GM19238 (cell line): ENCODE results near the gene RARB.

Experiments
- DNase-seq: peaks from one replicate; pipeline ENCODE4 v3.0.0; 2011; ENCODE audit warnings: low spot score; ENCODE audit not compliant: insufficient read length

Gene RARB

DNA sequence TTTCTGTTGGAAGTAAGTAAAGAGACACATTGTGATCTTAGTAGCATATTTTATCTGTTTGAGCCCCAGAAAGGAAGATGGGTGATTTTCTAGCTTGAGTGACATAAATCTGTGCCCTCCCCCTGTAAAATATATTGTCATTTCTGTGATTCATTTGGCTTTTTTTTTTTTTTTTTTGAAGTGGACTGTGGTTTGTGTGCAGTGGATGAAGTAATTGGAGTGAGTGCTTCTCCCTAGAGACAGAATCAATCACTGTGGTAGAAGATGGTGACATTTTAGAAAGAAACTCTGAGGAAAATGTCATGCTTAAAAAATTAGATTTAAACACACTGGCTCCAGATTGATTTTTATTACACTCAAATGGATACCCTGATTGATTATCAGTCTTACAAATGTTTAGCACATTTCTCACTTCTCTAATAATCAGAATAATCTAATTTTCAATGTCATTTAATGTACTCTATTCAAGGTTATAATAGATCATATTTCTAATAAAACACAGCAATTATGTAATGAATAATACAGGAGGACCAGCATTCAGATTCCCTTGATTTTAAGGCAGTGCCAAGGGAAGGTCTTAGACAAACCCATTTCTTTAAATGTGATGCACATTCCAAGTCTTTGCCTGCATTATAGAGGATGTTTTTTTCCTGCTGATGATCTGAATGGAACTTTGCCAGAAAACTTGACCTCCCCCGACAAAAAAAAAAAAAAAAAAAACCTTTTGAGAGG, 120.0 kb downstream of the RARB start:
- DNase-seq: no peak

DNA sequence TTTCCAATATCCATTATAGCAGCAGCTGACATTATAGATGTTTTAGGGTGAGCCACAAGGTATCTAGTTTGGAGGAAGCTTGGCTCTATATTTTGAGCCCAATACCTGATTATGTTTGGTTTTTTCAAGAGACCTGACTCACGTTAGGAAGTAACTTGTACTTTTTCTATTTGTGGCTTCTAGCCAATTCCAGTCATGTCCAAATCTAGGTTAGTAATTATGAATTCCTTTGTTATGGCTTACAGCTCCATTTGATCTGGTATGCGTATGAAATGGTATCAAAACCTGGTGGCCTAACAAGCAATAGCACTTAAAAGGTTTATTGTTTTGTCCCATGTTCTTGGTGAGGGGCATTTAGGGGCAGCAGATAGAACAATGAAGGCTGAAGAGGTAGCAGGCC, 120.8 kb downstream of the RARB start:
- DNase-seq: no peak

DNA sequence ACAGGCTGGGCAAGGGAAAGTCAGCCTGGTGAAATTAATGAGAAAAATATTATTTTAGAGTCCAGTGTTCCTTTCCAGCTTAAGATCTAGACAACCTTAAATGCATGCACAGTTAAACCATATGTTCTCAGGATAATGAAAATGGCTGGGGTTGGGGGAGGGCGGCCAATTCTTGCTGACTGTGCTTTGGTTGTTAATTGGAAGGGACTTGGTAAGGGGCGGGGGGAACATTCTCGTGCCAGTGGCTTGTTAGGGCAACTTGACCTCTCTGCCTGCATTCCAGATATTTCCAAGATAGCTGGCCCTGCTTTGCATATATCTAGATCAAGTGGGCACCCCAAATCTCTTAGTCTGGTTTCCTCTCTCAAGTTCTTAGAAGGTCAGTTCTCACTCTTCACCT, 124.2 kb downstream of the RARB start:
- no peak for DNase-seq

DNA sequence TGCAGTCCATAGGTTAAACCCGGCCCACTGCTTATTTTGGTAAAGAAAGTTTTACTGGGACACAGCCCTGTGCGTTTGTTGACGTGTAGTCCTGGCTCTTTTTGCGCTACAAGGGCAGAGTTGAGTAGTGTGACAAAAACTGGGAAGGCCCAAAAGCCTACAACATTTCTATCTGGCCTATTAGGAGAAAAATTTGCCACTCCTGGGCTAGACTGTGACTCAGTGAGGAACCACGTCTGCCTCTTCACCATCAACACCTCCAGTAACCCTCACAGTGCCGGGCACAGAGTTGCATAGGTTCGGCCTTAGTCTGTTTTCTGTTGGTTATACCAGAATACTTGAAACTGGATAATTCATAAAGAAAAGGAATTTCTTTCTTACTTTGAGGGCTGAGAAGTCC, 126.3 kb downstream of the RARB start:
- DNase-seq: no peak

DNA sequence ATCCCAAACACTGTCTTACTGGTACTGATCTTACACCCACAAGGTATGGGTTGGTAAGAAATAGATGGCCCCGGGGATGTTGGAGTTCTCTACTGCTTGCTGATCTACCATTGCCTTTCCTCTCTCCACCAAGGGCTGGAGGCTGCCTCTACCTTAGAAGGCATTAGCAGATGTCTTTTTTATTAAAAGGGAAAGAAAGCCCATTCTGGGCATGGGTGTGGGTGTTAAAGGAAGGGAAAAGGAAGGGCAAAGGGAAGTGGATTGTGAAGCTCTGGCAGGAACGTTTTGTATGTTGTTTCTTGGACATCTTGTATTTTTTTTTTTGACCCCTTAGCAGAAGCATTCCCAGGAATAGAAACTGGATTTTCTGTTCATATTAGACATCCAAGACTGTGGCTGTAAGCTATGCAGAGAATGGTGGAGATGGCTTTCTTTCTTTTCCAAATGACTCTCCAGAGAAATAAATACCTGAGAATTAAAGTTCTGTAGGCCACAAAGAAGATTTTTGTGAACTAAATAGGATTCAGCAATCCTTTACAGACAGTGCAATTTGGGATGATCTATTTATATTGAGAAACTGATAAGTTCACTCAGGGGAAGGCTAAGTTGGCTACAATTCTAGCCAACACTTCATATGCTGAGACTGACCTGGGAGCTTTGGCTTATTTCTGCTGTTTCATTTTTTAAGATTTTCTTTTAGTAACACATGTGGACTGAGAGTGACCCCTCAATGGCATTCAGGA, 127.8 kb downstream of the RARB start:
- no peak for DNase-seq

DNA sequence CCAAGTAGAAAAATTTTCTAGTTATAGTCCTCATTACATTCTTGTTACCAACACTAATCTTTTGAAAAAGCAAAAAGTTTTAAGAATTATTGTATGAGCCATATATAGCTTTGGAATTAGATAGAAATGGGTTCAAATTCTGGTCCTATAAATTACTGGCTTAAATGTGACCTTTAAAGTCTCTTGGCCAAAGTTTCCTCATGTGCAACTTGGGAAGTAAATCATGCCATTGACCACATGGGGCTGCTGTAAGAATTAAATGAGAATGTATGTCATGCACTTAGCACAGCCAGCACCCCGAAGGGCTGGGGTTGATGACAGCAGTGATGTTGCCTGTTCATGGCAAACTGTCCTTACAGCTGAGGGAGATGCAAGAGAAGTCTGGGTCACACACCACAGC, 128.4 kb downstream of the RARB start:
- DNase-seq: no peak

DNA sequence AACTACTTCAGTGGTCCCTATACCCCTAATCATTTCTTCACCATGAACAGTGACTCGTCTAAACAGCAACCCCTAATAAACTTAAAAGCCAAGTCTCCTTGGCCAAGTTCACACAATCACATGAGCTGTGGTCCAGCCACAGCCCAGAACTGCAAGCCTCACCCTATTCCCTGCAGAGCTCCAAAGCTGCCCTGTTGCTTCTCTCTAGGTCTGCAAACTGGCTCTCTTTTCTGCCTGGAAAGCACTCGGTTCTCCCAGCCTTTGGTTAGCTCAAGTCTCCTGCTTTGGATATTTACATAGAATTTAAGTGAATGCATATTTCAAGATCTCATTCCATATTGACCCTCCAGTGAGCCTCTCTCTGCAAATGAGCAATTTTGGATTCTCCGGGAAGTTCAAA, 129.6 kb downstream of the RARB start:
- no peak for DNase-seq

DNA sequence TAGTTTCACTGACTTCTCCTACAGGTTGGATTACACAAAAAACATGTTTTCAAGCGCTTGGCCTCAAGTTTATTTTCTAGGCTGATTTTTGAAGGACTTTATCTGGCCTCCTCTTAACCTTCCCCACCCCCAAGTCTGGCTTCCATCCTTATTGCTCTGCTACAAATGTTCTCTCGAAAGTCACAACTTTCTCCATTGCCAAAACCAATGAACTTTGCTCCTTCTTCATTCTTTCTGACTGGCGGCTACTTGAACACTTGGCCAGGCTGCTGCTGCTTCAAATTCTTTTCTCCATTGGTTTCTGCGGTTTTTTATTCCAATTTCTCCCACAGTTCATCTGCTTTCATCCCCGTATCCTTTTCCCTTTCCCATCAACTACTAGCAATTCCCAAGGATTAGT, 130.1 kb downstream of the RARB start:
- DNase-seq: no peak

DNA sequence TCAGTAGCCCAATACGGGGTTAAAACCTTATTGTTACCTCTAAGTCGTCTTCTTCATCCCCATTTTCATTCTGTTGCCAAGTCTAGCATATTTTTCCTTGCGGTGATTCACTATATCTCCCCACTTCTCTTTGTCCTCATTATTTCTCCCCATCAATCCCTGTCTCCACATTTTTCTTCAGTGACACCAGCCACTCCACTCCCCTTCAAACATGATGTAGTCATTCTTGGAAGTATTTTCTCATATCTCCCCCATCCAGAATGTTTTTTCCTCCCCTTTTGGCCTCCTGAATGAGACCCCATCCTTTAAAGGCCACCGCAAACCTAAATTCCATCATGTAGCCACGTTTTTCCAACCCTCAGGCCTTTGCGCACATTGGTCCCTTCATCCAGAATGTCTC, 130.7 kb downstream of the RARB start:
- no peak for DNase-seq

DNA sequence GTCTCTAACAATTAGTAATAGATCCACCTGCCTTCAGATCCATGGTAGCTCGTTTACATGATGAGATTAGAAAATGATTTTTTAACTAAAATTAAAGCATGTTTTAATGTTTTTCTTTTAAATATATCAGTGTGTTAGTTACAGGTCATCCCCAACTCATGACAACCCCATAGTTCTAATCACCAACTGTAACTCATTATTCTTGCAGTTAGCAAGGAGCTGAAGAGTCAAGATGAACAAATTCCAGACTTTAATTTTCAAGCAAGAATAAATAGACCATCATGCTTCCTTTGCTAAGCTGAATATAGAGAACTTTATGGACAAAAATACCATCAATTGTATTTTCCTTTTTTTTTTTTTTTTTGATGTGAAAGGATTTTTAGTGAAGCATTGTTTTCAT, 135.5 kb downstream of the RARB start:
- DNase-seq: no peak

DNA sequence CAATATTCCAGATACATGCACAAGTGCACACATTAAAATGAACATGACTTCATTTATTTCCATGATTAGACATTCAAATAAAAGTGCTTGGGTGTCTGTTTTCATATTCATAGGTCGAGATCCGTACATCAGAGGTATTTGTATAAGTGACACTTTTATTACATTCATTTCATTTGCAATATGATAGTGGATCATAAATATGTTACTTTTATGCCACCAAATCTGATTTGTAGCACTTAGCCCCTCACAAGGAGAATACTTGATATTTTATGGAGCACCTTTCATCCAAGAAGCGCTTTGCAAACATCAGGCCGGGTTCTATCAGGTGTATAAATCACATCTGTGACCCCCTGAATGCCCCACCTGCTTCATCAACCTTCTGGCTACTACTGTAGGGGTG, 136.0 kb downstream of the RARB start:
- DNase-seq: no peak

DNA sequence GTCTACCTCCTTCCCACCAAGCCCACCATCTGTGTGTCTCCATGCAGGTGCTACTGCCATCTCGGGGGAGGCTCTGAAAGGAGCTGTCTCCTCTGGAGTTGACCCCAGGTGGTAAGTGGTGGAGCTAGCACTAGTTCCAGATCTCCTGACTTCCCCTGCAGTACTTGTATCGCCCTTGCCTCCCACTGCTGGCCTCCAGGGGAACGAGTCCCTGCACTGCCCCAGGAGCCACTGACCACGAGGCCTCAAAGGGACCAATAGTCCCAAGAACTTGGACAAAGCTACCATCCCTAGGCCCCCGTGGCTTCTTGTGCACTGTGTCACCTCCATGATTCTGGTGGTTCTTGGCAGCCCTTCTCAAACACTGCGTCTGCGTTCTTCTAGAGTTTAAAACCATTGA, 137.7 kb downstream of the RARB start:
- no peak for DNase-seq

DNA sequence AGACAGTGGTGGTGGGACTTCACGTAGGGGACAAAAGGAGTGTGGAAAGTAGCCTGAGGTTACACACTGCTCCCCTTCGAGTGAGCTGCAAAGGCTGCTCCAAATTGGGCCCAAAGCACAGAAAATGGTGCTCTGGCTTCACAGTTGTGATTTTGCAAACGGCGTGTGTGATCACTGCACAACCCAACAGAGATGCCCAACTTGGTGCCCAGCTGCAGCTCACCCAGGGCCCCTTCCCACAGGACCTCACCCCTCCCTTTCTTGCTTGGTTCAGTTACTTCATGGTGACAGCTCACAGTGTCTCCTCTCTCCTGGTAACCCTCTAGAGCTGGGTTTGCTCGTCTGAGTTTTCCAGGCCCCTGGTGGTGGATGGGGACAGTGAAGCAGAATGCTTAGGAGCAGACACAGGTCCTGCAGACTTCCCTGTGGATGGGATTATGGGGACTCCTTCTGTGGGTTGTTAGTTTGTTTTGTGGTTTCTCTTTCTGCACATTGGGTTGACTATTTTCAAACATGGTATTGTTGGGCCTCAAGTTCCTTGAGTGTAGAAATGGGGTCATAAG, 138.4 kb downstream of the RARB start:
- no peak for DNase-seq

DNA sequence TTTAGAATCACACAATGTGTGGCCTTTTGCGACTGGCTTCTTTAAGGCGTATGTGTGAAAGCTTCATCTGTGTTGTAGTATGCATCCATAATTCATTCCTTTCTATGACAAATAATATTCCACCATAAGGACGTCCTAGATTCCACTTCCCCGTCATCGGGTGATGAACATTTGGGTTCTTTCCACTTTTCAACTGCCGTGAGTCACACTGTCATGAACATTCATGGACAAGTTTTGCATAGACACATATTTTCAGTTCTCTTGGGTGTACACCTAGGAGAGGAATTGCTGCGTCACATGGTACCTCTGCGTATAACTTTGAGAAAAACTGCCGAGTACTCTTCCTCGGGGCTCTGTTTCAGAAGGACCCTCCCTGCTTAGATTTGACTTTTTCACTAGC, 139.3 kb downstream of the RARB start:
- DNase-seq: no peak

DNA sequence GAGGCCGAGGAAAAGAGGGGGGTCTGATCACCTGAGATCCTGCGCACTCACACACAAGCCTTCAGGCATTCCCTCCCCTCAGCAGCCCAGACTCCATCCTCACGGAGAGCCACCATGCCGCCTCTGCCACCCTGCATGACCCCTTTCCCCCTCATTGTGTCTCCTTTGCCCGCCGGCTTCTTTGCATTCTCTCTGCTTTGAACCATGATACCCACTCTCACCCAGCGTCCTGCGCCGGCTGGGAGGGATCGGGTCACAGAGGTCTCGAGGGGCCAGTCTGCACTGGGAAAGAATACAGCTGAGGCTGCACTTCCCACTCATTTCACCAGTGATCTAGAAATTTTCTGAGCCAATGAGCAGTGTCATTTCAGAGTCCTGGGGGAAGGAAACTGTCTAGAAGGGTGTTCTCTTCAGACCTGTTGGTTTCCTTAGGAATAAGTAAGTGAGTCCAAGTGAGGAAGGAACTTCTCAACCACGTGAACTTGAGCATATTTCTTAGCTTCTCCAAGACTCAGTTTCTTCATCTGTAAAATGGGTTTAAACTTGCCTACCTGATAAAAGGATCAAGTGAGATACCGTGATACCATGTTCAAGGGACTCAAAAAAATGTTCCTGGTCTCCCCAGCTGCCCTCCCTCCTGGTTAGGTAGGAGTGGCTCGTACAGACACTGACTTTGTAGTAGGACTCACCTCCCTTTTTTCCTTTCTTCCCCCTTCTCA, 139.9 kb downstream of the RARB start:
- DNase-seq: no peak

DNA sequence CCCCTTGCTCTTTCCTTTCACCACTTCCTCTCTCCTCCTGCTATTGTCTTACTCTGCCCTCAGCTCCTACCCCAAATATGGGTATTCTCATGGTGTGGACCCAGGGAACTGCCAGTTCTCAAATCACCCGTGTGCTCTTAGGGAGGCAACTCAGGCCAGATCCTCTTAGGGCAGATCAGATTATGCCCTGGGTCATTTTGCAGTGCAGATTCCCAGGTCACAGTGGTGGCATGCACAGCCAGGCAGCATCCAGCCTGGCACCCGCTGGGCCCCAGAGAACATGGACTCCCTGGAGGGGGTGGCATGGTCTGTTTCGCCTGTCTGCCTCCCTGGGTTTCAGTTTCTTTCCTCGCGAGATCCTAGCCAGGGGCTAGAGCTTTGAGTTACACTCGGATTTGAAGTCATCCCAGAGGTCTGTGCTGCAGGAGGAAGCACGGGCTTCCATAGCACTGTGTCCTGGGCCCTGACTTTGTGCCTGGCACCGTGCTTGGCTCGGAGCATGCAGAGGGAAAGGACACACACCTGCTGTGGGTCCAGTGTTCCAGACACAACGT, 140.5 kb downstream of the RARB start:
- no peak for DNase-seq

DNA sequence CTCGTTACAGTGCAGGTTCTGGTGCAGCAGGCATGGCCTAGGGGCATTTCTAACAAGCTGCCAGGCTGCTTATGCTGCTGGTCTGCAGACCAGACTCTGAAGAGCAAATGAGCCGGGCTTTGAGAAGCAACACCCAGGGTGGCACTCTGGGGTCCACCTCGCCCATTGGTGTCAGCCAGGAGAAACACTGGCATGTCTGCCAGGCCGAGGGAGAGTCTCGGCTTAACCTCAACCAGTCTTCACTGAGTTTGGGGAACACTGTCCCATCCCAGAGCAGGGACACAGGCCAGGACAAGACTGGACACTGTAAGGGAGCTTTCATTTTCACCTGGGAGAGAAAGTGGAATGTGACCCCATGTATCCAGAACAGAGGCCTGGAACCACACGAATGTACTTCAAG, 143.2 kb downstream of the RARB start:
- no peak for DNase-seq

DNA sequence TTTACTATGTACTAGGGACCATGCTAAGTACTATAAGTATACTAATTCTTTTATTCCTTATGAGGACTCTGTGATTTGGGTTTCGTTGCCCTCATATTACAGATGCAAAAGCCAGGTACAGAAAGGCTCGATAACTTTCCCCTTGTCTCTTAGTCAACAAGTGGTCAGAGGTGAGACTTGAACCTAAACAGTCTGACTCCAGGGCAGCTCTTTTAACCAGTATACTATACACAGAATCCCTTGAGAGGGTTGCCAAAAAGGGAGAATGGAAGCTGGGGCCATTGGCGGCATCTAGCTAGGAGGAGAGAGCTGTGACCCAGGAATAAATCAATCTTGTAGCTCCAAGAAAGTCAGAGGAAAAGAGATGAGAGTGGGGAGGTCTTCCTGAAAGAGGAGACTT, 144.3 kb downstream of the RARB start:
- no peak for DNase-seq

DNA sequence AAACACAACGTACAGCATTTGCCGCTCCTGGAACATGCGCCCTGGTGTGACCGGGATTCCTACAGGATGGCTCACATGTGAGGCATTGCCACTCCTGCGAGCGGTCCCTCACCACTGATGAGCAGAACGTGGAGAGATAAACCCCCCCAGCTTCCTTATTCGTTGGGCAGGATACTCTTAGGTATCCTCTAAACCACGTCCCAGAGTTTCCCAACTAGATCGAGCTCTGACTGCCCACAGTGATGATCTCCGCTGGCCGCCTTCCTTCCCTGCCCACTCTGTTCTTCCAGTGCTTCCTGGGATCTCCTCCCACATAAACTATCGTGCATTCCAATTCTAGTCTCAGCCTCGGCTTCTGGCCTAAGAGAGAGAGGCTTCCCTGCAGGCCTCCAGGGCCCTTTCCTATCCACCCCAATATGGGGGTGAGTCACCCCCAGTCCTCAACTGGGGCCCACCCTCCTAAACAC, 144.9 kb downstream of the RARB start:
- no peak for DNase-seq

DNA sequence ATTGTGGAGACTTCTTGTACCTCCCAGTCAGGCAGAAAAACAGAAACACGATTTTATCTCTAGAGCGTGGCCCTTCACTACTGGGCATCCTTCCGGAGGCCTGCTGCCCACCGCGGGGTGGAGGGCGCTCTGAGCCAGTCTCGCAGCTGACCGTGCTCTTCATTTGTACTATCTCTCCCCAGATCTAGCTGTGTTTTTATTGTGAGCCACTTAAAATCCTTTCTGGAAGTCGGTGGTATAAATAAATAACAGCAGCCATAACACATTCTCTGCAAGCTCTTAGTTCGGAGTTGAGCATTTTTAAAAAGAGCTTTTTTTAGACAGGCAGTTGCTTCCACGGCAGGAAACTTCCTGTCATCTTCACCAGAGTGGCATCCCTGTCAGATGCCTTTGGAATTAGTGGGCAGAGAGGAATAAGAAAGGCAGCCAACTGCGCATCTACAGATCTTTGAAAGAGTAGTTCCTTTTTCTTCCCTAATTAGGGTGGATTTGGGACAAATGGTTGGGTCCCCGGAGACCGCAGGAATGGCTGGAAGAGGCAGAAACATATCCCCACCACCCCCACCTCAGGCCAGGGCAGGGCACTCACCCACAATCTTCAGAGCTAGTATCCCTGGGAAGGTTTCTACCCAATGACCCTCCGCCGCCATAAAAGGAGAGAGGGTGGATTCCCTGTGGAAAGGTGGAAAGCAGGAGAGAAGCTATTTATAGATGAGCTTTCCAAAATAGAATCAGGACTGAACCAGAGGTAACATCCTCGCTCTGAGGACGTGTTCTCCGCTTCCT, 145.5 kb downstream of the RARB start:
- DNase-seq: no peak

DNA sequence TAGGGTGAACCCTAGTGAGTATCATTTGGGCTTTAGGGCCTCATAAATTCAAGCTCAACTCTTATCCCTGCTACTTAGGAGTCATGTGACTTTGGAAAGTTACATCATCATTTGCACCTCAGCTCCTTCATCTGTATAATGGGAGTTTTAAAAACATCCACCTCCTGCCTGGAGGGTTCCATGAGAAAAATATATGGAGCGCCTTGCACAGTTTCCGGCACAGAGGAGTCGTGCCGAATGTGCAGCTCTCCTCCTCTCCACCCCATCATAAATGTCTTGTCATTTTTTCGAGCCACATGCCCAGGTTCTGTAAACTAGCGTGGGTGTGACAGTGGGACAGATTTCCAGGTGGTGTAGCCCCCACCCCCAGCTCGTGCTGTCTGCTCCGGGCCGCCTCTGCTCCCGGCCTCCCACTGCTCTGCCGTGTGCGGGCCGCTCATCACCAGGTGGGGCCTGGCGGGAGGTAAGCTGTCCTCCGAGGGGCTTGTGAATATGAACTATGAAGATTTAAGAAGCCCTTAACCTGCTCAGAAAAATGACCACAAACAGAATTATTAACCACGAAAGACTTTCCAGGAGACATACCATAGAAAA, 146.2 kb downstream of the RARB start:
- no peak for DNase-seq
